ENCODE results near the gene OR4F6.
"Not testable (repeated sequence)": the region's sequence is repeated elsewhere in the genome, so short reads cannot be mapped to it uniquely, and the experiment has no call there.

Gene OR4F6

GRCh38 chr15:101803209-101803608 lies at the start of gene OR4F6:
OR4F6 (plus strand) TSS chr15:101803509; CDS start chr15:101805720, 2,211 bp downstream.
- DNase-seq = no peak

- not testable (repeated sequence) for DNase-seq
Observed at GRCh38 chr15:101764669-101765339, 38.5 kb upstream of the OR4F6 start.

GRCh38 chr15:101765340-101765671 lies 38.0 kb upstream of the OR4F6 start:
- DNase-seq = not testable (repeated sequence)

- DNase-seq = no peak
Observed at GRCh38 chr15:101765772-101766456, 37.4 kb upstream of the OR4F6 start.

GRCh38 chr15:101767083-101767640 lies 36.1 kb upstream of the OR4F6 start:
- not testable (repeated sequence) for DNase-seq

GRCh38 chr15:101772921-101773320 lies 30.4 kb upstream of the OR4F6 start:
- no peak for DNase-seq

- DNase-seq = peak; percentile 3 to 8
Observed at GRCh38 chr15:101773496-101774100, 29.7 kb upstream of the OR4F6 start.

- DNase-seq = no peak
Observed at GRCh38 chr15:101775136-101775535, 28.2 kb upstream of the OR4F6 start.

GRCh38 chr15:101778576-101778975 lies 24.7 kb upstream of the OR4F6 start:
- DNase-seq = not testable (repeated sequence)

- DNase-seq = not testable (repeated sequence)
Observed at GRCh38 chr15:101780225-101780624, 23.1 kb upstream of the OR4F6 start.

- no peak for DNase-seq
Observed at GRCh38 chr15:101781928-101782327, 21.4 kb upstream of the OR4F6 start.

- DNase-seq = no peak
Observed at GRCh38 chr15:101784644-101785043, 18.7 kb upstream of the OR4F6 start.

- not testable (repeated sequence) for DNase-seq
Observed at GRCh38 chr15:101786422-101786821, 16.9 kb upstream of the OR4F6 start.

GRCh38 chr15:101788001-101788400 lies 15.3 kb upstream of the OR4F6 start:
- DNase-seq = not testable (repeated sequence)

- DNase-seq = not testable (repeated sequence)
Observed at GRCh38 chr15:101788503-101789269, 14.6 kb upstream of the OR4F6 start.

- not testable (repeated sequence) for DNase-seq
Observed at GRCh38 chr15:101790748-101791147, 12.6 kb upstream of the OR4F6 start.

- DNase-seq = not testable (repeated sequence)
Observed at GRCh38 chr15:101793981-101794380, 9.3 kb upstream of the OR4F6 start.

GRCh38 chr15:101795455-101795854 lies 7.9 kb upstream of the OR4F6 start:
- DNase-seq = no peak

GRCh38 chr15:101799665-101800064 lies 3.6 kb upstream of the OR4F6 start:
- no peak for DNase-seq

- no peak for DNase-seq
Observed at GRCh38 chr15:101801048-101801447, 2.3 kb upstream of the OR4F6 start.

- no peak for DNase-seq
Observed at GRCh38 chr15:101803676-101804075, 367 bp downstream of the OR4F6 start.

- DNase-seq = no peak
Observed at GRCh38 chr15:101804375-101804774, 1.1 kb downstream of the OR4F6 start.

GRCh38 chr15:101804941-101805340 lies 1.6 kb downstream of the OR4F6 start:
- DNase-seq = no peak
